GM13976 (cell line): ENCODE data around the gene VEZT.
A peak's percentile ranks its signal among the peaks of the same experiment; 100 is the strongest.

Experiments used
- DNase-seq: peaks from one replicate; pipeline ENCODE4 v3.0.0; 2012; ENCODE audit warnings: low spot score
- in situ Hi-C: fragments of 300-500 bp; cut with MboI; formaldehyde crosslinking; loops from one replicate; pipeline ENCODE4 v1.12.0; 2022; ENCODE audit warnings: low sequenced_read_pairs, mixed read lengths, inconsistent platforms; ENCODE audit not compliant: unreplicated experiment
- TF ChIP-seq, protein P1 (sequence below): IDR thresholded peaks from 2 replicates; pipeline ENCODE4 v1.5.1; 2012; ENCODE audit warnings: borderline replicate concordance, mild to moderate bottlenecking; ENCODE audit not compliant: insufficient read depth; ENCODE audit errors: extremely low read depth, missing control alignments, control extremely low read depth

The VEZT gene

DNA sequence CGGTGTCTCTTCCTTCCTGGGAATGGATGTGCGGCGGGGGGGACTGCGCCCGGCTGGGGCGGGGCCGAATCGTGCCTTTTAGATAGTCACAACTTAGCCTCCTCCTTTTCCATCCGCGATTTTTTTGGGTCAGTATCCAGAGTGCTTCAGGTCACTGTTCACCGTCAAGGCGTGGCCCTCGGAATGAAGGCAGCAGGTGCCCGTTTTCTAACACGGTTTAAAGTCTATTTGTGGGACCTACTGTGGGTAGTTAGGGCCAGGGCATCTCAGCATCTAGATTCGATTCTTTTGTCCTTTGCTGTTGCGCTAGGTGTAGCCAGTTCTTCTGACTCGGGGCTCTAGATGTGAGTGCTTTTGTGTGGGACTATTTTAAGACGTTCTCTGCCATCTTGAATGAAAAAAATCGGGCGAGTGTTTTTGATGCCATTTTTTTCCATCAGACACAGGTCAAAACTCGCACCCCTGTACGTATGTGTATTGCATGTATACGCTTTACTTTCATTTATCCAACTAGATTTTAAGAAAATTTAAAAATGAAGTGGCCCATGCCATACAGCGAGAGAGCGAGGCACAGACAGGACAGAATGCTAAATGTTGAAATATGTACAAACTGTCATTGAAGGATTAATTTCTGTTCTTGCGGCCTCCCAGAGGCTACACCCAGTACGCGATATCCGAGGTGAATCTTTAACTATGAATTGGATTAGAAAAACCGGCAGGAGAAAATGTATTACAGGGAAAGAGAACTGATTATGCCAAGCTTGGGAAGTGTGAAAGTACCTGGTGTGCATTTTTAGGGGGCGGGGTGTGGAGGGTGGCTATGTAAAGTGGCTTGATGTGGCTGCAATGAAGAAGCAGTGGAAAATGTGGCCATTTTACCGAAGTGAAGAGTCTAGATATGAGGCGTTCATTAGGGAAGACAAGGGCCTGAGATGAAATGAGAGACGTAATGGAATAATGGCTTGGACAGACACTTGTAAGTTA is 835 bp downstream of the VEZT start:
- TF ChIP-seq, protein P1, sequence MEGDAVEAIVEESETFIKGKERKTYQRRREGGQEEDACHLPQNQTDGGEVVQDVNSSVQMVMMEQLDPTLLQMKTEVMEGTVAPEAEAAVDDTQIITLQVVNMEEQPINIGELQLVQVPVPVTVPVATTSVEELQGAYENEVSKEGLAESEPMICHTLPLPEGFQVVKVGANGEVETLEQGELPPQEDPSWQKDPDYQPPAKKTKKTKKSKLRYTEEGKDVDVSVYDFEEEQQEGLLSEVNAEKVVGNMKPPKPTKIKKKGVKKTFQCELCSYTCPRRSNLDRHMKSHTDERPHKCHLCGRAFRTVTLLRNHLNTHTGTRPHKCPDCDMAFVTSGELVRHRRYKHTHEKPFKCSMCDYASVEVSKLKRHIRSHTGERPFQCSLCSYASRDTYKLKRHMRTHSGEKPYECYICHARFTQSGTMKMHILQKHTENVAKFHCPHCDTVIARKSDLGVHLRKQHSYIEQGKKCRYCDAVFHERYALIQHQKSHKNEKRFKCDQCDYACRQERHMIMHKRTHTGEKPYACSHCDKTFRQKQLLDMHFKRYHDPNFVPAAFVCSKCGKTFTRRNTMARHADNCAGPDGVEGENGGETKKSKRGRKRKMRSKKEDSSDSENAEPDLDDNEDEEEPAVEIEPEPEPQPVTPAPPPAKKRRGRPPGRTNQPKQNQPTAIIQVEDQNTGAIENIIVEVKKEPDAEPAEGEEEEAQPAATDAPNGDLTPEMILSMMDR: no peak
- in situ Hi-C loops: no loop called here
- peak; percentile 50 for DNase-seq

DNA sequence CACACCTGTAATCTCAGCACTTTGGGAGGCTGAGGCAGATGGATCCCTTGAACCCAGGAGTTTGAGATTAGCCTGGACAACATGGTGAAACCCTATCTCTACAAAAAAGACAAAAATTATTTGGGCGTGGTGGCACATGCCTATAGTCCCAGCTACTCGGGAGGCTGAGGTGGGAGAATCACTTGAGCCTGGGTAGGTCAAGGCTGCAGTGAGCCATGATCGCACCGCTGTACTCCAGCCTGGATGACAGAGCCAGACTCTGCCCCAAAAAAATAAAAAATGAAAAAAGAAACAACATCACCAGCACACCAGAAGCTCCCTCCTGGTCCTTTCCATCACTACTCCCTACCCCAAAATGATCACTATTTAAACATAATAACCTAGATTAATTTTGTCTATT is 2.6 kb downstream of the VEZT start:
- in situ Hi-C loops: no loop called here
- no peak for DNase-seq
- TF ChIP-seq, protein P1: no peak

DNA sequence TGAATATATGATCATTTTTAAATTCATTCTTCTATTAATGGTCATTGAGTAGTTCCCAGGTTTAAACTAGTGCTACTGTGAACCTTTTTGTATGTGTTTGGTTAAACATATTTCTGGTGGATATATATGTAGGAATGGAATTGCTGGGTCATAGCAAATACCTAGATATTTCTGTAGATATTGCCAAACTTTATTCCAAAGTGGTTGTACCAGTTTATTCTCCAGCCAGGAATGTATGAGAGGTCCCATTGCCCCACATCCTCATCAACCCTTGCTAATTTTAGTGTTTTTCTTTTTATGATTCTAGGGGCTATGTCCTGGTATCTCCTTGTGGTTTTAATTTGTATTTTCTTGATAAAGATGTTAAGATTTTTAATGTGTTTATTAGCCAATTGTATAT is 3.1 kb downstream of the VEZT start:
- DNase-seq: no peak
- in situ Hi-C loops: no loop called here
- TF ChIP-seq, protein P1: no peak

DNA sequence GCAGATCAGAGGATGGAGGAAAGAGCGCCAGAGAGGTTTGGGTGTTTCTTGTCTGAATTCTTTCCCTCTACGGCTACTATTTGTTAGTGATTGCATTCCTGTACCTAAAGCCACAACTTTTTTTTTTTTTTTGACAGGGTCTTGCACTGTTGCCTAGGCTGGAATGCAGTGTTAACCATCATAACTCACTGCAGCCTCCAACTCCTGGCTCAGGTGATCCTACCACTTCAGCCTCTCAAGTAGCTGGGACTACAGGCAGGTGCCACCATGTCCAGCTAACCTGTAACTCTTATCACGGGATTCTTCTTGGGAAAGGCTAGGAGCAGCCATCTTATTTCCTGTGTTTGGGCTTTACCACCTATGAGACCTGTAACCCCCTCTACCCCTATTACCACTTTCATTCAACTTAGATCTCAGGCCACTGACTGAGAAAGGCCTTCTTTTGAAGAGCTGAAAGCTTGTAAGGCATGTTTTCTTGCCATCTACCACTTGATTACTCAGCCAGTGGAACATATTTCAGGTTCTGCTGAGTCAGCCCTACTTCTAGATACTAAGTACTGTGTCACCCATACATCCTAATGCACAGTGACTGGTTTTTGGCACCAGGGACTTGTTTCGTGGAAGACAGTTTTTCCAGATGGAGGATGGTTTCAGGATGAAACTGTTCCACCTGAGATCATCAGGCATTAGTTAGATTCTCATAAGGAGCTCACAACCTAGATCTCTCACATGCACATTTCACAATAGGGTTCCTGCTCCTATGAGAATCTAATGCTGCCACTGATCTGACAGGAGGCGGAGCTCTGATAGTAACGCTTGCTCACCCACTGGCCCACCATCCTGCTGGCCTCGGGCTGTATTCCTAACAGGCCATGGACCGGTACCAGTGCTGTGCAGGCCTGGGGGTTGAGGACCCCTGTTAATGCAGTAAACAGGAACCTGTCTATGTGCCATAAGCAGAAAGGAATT is 6.9 kb downstream of the VEZT start:
- TF ChIP-seq, protein P1: no peak
- in situ Hi-C loops: no loop called here
- DNase-seq: no peak

DNA sequence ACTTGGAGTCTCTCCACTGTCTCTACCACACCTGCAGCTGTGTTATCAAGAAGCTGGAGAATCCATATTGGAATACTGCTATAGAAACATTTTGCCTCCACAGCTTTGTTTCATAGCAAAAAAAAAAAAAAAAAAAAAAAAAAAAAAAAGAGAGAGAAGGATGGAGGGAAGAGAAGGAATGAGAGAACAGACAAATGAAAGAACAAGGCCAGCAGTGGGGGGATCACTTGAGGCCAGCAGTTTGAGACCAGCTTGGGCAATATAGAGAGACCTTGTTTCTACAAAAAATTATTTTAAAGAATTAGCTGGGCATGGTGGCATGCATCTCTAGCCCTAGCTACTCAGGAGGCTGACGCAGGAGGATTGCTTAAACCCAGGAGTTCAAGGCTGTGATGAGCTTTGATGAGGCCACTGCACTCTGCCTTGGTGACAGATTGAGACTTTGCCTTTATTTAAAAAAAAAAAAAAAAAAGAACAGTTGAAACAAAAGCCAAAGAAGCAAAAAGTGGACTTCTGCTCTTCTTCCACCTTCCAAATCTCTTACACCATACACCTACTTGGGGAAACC is 8.1 kb downstream of the VEZT start:
- in situ Hi-C loops: no loop called here
- no peak for DNase-seq
- TF ChIP-seq, protein P1: no peak

DNA sequence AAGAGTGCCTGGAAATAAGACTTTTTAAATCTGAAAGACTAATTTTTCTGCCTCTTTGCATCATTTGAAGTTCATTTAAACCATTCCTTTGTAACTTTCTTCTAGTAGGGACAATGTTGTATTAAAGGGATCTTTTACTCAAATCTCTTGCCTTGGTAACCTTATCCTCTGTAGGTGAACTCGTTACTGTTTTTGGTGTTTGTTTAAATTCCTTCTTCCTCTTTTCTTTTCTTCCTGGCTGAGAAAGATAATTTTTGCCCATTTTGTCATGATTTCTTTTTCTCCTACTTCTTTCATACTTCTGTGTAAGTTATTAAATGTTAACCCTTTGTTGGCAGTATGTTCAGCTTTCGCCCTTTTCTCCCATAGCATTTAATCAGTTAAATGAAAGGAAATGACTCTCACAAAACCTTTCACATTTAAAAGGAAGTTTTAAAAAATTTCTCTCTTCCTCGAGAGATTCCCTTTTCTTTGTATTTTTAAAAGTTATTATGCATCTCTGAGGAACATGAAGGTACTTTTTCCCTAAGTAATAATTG is 10.3 kb downstream of the VEZT start:
- TF ChIP-seq, protein P1: no peak
- no peak for DNase-seq
- in situ Hi-C loops: no loop called here
